Measurements from ENCODE around the gene RCL1.
A peak's percentile ranks its signal among the peaks of the same experiment; 100 is the strongest.

RCL1 gene

DNA sequence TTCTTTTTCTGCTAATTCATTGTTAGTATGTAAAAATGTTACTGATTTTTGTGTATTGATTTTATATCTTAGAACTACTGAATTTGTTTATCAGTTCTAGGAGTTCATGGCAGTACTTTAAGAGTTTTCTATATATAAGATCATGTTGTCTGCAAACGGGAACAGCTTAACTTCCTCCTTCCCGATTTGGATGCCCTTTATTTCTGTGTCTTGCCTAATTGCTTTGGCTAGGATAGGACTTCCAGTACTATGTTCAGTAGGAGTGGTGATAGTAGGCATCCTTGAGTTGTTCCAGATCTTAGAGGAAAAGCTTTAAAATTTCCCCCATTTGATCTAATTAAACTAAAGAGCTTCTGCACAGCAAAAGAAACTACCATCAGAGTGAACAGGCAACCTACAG is 20.1 kb downstream of the RCL1 start:
- no peak for DNase-seq (ENCODE audit: low spot score)

GRCh38 chr9:4814913-4815312 is 22.2 kb downstream of the RCL1 start:
- DNase-seq (ENCODE audit: low spot score) = no peak

GRCh38 chr9:4815381-4815956 is 22.7 kb downstream of the RCL1 start:
- no peak for DNase-seq (ENCODE audit: low spot score)

GRCh38 chr9:4820168-4820567 is 27.4 kb downstream of the RCL1 start:
- peak; percentile 49 for DNase-seq (ENCODE audit: low spot score)

DNA sequence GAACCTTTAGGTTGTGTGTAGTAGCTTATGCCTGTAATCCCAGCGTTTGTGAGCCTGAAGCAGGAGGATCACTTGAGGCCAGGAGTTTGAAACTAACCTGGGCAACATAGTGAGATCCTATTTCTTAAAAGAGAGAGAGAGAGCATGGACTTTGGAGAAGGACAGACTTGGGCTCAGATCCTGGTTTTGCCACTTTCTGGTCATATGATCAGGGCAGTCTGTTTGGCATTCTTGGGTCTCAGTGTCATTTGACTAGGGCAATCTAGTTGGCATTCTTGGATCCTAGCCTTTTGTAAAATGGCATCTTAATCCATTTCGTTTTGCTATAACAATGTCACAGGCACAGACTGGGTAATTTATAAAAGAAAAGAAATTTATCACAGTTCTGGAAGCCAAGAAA is 28.4 kb downstream of the RCL1 start:
- no peak for DNase-seq (ENCODE audit: low spot score)

GRCh38 chr9:4822057-4822456 is 29.3 kb downstream of the RCL1 start:
- DNase-seq (ENCODE audit: low spot score) = no peak

DNA sequence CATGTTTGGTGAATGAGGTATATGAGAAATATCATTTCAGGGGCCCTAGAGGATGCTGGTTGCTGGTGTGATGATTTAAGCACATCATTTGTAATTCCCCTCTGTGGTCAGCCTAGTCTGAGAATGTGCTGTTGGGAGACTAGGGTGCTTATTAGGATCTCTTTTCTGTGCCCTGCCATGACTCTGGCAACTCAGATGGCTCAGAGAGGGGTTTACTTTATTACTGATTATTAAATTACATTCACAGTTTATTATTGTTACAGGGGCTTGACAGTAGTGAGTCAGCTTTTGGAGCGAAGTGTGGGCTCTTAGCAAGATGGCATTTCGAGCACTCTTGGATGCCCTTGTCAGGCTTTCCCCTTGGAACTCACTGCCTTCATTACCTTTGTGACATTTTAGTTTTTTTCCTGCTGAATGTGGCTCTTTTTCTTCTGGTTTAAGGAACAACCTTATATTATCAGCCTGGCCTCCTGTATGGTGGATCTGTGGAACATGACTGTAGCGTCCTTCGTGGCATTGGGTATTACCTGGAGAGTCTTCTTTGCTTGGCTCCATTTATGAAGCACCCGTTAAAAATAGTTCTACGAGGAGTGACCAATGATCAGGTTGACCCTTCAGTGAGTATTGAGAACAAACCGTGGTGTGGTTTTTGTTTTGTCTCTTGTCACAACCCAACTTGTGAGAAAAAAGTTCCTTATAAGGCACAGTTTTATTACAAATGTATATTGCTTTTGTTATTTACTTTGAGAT is 33.8 kb downstream of the RCL1 start:
- no peak for DNase-seq (ENCODE audit: low spot score)

- DNase-seq (ENCODE audit: low spot score) = no peak
These were observed 34.5 kb downstream of the RCL1 start for GRCh38 chr9:4827224-4827623.

DNA sequence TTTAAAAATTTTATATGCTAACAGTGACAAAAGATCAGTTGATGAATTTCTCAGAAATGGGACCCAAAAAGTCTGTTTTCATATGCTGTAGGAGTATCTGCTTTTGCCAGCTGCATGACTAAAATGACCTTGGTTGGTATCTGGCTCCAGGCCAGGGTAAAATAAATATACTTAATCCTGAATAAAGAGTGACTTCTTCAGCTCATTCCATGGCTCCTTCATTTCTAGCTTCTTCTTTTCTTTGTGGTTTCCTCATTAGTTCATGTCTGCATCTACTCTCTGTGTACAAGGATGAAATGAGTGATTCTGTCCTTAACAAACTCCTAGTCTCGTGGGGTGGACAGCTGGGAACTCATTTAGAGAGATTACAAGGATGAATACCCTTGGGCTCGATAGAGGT is 36.0 kb downstream of the RCL1 start:
- no peak for DNase-seq (ENCODE audit: low spot score)

DNA sequence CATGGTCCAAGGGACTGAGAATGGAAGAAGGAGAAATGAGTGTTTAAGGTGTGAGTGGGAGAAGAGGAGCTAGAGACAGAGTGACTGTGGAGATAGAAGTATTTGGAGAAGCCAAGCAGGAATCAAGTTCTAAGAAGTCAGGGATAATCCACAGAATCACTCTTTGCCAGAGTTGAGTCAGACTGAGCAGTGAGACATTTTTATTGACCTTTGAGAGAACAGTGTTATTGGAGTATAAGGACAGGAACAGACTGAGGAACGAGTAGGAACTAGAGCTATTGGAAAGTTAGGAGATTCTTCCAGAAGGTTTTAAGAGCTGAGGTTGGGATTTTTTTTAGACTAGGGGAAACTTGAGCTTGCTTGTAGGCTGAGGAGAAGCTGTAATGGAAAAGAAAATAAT is 37.2 kb downstream of the RCL1 start:
- DNase-seq (ENCODE audit: low spot score) = no peak

- DNase-seq (ENCODE audit: low spot score) = no peak
These were observed 38.0 kb downstream of the RCL1 start for GRCh38 chr9:4830699-4831098.

DNA sequence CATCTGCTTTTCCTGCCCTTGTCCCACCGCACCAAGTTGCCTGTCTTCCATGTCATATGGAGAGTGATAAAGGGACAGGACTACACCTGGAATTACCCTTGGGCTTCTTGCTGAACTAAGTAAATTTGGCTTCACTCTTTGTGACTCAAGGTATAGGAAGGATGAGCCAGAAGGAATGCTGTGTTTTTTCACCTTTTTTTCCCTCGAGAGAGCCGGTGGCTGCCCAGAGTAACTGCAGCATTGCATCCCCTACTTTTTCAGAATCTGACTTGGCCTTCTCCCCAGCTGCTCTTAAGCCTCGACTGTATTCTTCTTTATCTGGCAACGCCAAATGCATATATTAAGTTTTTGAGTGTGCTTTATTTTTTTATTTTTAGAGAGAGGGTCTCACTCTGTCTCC is 38.4 kb downstream of the RCL1 start:
- no peak for DNase-seq (ENCODE audit: low spot score)

- no peak for DNase-seq (ENCODE audit: low spot score)
These were observed 39.2 kb downstream of the RCL1 start for GRCh38 chr9:4831944-4832343.

DNA sequence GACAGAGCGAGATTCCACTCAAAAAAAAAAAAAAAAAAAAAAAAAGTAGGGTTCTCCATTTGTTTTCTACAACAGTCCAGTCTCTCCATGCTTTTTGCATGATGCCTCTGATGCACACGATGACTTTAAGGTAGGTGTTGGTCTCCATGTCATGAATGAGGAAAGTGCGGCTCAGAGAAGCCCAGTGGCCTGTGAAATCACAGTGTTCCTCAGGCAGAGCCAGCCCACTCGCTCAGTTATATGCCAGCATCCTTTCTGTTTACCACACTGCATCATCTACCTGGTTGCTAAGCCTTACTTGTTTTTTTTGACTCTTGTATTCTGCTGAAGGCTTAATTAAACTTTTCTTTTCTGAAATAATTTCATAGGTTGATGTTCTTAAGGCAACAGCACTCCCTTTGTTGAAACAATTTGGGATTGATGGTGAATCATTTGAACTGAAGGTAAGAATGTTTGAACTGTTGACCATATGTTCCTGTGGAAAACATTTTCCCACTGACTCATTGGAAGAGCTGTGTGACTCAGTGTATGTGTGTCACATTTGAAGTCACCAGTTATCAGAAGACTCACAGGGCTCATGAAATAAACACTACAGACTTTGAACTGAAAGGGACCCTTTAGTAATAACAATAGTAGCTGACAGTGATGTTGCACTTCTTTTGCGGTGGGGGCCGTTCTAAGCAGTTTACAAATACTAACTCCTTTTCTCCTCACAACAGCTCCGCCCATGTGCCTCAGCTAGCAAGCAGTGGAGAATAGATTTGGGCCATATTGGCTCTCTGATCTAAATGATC is 40.2 kb downstream of the RCL1 start:
- DNase-seq (ENCODE audit: low spot score) = peak; percentile 85

- DNase-seq (ENCODE audit: low spot score) = no peak
These were observed 41.2 kb downstream of the RCL1 start for GRCh38 chr9:4833781-4834560.

GRCh38 chr9:4836676-4837075 is 43.9 kb downstream of the RCL1 start:
- no peak for DNase-seq (ENCODE audit: low spot score)

GRCh38 chr9:4837261-4838188 is 44.8 kb downstream of the RCL1 start:
- no peak for DNase-seq (ENCODE audit: low spot score)

DNA sequence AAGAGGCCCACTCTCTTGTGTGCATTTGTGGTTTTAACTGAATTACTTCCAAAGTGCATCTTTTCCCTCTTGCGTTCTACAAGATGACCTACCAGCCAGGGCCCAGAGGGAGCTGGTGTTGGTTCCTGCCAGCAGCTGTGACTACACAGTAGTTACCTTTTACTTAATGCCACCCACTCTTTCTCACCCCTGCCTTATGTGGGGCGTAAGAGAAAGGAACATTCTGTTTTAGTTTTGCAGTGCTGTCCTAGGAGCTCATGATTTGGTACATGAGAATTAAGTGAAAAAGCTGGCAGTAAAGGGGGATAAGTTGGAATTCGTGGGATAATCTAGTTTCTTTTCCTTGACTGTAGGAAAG is 45.4 kb downstream of the RCL1 start:
- no peak for DNase-seq (ENCODE audit: low spot score)

GRCh38 chr9:4839470-4839912 is 46.7 kb downstream of the RCL1 start:
- DNase-seq (ENCODE audit: low spot score) = no peak

DNA sequence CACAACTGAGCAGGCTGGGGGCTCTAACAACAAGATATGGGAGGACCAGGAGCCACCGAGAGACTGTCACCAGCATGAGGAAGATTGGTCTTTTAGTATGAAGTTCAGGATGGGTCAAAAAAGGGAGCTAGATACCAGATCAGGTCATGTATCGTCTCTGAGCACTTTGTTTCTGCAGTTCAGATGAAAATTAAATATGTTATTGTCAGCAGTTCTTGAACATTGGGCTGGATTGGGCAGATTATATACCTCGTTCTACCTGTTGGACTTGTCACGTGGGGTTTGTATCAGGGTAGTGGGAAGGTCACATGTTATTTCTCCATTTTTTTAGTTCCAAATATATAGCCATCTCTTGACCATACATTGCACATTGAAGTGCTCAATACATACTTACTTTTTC is 47.3 kb downstream of the RCL1 start:
- no peak for DNase-seq (ENCODE audit: low spot score)

- no peak for DNase-seq (ENCODE audit: low spot score)
These were observed 49.5 kb downstream of the RCL1 start for GRCh38 chr9:4842213-4842612.
